ENCODE data around the gene WBP2. TPM values are rescaled to one million over a fixed set of nuclear protein-coding genes. Genes with fewer than 3 reads are reported as not detected.

WBP2 gene
- total RNA-seq, 1 experiment from 2014 or later: 51.8 TPM

DNA sequence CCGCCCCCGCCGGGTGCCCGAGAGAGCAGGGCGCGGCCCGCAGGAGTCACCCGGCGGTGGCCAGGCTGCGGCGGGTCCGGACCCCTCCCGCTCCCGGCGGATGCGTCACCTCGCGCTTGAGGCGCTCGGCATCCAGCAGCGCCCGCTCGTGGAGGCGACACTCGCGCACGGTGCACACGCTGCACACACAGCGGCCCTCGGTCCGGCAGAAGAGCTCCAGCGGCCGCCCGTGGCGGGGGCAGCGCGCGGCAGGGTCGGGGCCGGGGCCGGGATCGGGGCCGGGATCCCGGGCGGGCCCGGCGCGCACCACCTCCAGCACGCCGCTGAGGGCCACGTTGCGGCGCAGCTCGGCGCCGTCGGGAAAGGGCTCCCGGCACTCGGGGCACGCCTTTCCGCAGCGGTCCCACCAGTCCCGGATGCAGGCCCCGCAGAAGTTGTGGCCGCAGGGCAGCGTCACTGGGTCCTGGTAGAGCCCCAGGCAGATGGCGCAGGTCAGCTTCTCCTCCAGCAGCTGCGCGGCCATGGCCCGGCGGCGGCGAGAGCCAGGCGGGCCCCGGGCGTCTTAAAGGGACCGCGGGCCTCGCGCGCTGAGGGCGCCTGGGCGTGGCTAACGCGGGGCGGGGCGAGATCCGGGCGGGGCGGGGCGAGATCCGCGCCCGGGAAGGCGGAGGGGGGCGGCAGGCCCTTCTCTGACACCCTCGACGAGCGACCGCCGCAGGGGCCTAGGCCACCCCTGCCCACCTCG lies 41.5 kb upstream of the WBP2 start, which contains the start of gene TRIM65:
Gene TRIM65 (minus strand): TSS at position 537 of the 745 bp plus-strand sequence. CDS start 14 bp downstream, at position 523.
- no peaks in the 10 kb centered on the region for H3K9me3 ChIP-seq (ENCODE audit: low read length)
- CTCF ChIA-PET: interaction anchor here (0.5 to 1.3 kb wide), 12 partner anchors 8 to 149 kb away, joined by 3 to 8 read pairs (median 4); partner anchors contain the start of genes GALK1, MRPL38 and WBP2
- H3K79me2 ChIP-seq (ENCODE audit: low read length): peaks cover 30% of the 10 kb centered on the region
- peak within 1 kb of the TSS; percentile 94 for H3K9ac ChIP-seq (ENCODE audit: low read length)
- intact Hi-C loops (cut with micrococcal nuclease): loop anchor here (1.0 to 5.0 kb wide), 3 partner anchors 18 to 114 kb away; partner anchors contain the start of genes TRIM47, UNK and WBP2
- H2AFZ ChIP-seq (ENCODE audit: low read length): peak within 1 kb of the TSS; percentile 40
- H4K20me1 ChIP-seq (ENCODE audit: low read length): no peaks in the 10 kb centered on the region
- peaks cover 22% of the 10 kb centered on the region for H3K36me3 ChIP-seq (ENCODE audit: low read depth, low read length)
- H3K27ac ChIP-seq (ENCODE audit: low read length): peak within 1 kb of the TSS; percentile 74
- H3F3A ChIP-seq (ENCODE audit: low read length, unreplicated experiment): peaks cover 9% of the 10 kb centered on the region
- DNase-seq (peak; percentile 91), ATAC-seq (peak; percentile 87)
- no peaks in the 10 kb centered on the region for H3K27me3 ChIP-seq (ENCODE audit: low read length)
- peak within 1 kb of the TSS; percentile 98 for H3K4me2 ChIP-seq (ENCODE audit: low read length)
- peaks cover 14% of the 10 kb centered on the region for H3K4me1 ChIP-seq (ENCODE audit: insufficient read depth, low read length)
- no TSS peak for BruUV-seq (replicated peaks)
- H3K9me2 ChIP-seq (replicated peaks; ENCODE audit: low read length): no peaks in the 10 kb centered on the region
- POLR2A ChIA-PET (ENCODE audit: unreplicated experiment): interaction anchor here (0.5 to 0.8 kb wide), 3 partner anchors 63 to 369 kb away, joined by 3 to 6 read pairs (median 4); partner anchors contain the start of gene UBALD2
- H3K4me3 ChIP-seq (ENCODE audit: low read length): peak within 1 kb of the TSS; percentile 83
- TF ChIP-seq, protein P1, sequence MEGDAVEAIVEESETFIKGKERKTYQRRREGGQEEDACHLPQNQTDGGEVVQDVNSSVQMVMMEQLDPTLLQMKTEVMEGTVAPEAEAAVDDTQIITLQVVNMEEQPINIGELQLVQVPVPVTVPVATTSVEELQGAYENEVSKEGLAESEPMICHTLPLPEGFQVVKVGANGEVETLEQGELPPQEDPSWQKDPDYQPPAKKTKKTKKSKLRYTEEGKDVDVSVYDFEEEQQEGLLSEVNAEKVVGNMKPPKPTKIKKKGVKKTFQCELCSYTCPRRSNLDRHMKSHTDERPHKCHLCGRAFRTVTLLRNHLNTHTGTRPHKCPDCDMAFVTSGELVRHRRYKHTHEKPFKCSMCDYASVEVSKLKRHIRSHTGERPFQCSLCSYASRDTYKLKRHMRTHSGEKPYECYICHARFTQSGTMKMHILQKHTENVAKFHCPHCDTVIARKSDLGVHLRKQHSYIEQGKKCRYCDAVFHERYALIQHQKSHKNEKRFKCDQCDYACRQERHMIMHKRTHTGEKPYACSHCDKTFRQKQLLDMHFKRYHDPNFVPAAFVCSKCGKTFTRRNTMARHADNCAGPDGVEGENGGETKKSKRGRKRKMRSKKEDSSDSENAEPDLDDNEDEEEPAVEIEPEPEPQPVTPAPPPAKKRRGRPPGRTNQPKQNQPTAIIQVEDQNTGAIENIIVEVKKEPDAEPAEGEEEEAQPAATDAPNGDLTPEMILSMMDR (conservative IDR thresholded peaks at IDR 0.05; ENCODE audit: low read depth, low read length): peak; percentile 40
- TF ChIP-seq EZH2phosphoT487 (IDR thresholded peaks at IDR 0.05; ENCODE audit: borderline replicate concordance, low read length) (peak; percentile 84), EZH2 (IDR thresholded peaks at IDR 0.05; ENCODE audit: low read length, unreplicated experiment) (no peak)

DNA sequence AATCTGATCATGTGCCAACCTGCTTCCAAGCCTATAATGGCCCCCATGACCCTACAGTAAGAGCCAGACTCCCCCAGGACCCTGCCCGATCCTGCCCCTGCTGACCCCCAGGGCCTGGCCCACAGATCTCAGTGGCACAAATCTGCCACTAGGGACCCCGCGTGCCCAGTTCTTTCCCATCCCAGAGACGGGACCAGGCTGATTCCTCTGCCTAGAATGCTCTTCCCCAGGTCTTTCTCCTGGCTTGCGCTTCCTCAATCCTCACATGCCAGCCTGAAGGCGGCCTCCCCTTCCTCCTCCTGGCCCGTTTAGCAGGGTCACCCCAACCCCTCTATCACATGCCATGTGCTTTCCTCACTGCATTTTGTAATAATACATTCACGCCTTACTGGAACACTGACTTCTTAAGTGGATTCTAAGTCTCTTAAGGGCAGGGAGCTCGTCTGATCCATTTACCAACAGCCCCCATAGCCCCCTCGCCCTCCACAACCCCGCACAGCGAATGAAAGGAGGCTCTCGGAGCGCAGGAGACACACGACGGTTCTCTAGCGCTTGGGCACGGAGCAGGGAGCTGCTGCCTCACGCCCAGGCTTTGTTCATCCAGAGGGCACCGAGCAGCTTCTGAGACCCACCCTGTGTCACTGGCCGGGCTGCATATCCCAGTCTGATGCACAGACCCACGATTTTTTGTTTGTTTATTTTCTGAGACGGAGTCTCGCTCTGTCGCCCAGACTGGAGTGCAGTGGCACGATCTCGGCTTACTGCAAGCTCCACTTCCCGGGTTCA lies 40.4 kb upstream of the WBP2 start:
- peak overlapping the region; percentile 40 for H2AFZ ChIP-seq (ENCODE audit: low read length)

More for the DNA sequence above, 40.4 kb upstream of the WBP2 start:
- Histone ChIP-seq H3K79me2 (ENCODE audit: low read length) (peaks cover 30% of the 10 kb centered on the region), H3K4me1 (ENCODE audit: insufficient read depth, low read length) (peaks cover 14% of the 10 kb centered on the region), H3K27ac (ENCODE audit: low read length) (peak overlapping the region; percentile 74), H3K36me3 (ENCODE audit: low read depth, low read length) (peaks cover 18% of the 10 kb centered on the region), H3K27me3 (ENCODE audit: low read length) (no peaks in the 10 kb centered on the region), H3K9me2 (replicated peaks; ENCODE audit: low read length) (no peaks in the 10 kb centered on the region), H4K20me1 (ENCODE audit: low read length) (no peaks in the 10 kb centered on the region), H3K4me2 (ENCODE audit: low read length) (peak overlapping the region; percentile 98), H3K4me3 (ENCODE audit: low read length) (peak overlapping the region; percentile 83), H3F3A (ENCODE audit: low read length, unreplicated experiment) (peaks cover 9% of the 10 kb centered on the region), H3K9ac (ENCODE audit: low read length) (peak overlapping the region; percentile 94), H3K9me3 (ENCODE audit: low read length) (no peaks in the 10 kb centered on the region)
- ATAC-seq (peak; percentile 4), DNase-seq (peak; percentile 40)
- TSS peak; percentile 54 for BruUV-seq (replicated peaks)
- TF ChIP-seq EZH2 (IDR thresholded peaks at IDR 0.05; ENCODE audit: low read length, unreplicated experiment) (no peak), EZH2phosphoT487 (IDR thresholded peaks at IDR 0.05; ENCODE audit: borderline replicate concordance, low read length) (no peak)
- TF ChIP-seq, protein P1 (conservative IDR thresholded peaks at IDR 0.05; ENCODE audit: low read depth, low read length): peak; percentile 60
- ChIA-PET POLR2A (ENCODE audit: unreplicated experiment) (interaction anchor here (0.7 kb wide), 1 partner anchor 615 kb away, joined by 4 read pairs; no protein-coding TSS in a partner anchor), CTCF (interaction anchor here (1.0 to 1.1 kb wide), 2 partner anchors 49 to 51 kb away, joined by 3 to 4 read pairs; no protein-coding TSS in a partner anchor)
- intact Hi-C loops (cut with micrococcal nuclease): loop anchor here (1.0 to 5.0 kb wide), 3 partner anchors 17 to 113 kb away; partner anchors contain the start of genes TRIM47, UNK and WBP2
